Naive thymus-derived CD8-positive, alpha-beta T cell (primary cell): ENCODE measurements around the gene PRG3. TPM values are rescaled to one million over a fixed set of nuclear protein-coding genes. Genes with fewer than 3 reads are reported as not detected.

Experiments used
- ATAC-seq, 2 donors: fragments of 150-1000 bp; cut with Tn5 transposase in 1 of 2; sonication (Bioruptor Pico), chemical (Tn5 transposase) in 1 of 2; 1 replicate in 1 of 2; 2 replicates in 1 of 2; pipeline ENCODE4 v1.10.0; 2021; ENCODE audit warnings: mild to moderate bottlenecking in 2 of 2, moderate library complexity in 2 of 2
- POLR2A ChIA-PET: fragments of 350-600 bp; sonication (Branson Sonifier 250); formaldehyde crosslinking; loops from one replicate; lab custom pipeline; 2021; ENCODE audit warnings: antibody characterized with exemption; lab: Charles Lee
- DNase-seq, 10 donors: peaks; one replicate each; pipeline versions ENCODE4 v3.0.0 to v3.0.0-alpha.2; 2020 to 2022
- H3K27ac Mint-ChIP-seq, 10 donors: one replicate each; pipeline ENCODE4 v1.8.0; 2020 to 2022; ENCODE audit warnings: mild to moderate bottlenecking in 10 of 10, mixed read lengths in 10 of 10, moderate library complexity in 4 of 10, inconsistent platforms in 1 of 10
- H3K27me3 Mint-ChIP-seq, 5 donors: one replicate each; pipeline ENCODE4 v1.8.0; 2021 to 2022; ENCODE audit warnings: mixed read lengths in 5 of 5
- H3K36me3 Mint-ChIP-seq, 3 donors: one replicate each; pipeline ENCODE4 v1.8.0; 2020 to 2022; ENCODE audit warnings: mixed read lengths in 3 of 3, mild to moderate bottlenecking in 2 of 3, inconsistent platforms in 1 of 3
- H3K4me1 Mint-ChIP-seq, 4 donors: one replicate each; pipeline ENCODE4 v1.8.0; 2021 to 2022; ENCODE audit warnings: mixed read lengths in 4 of 4
- H3K4me3 Mint-ChIP-seq, 10 donors: one replicate each; pipeline ENCODE4 v1.8.0; 2020 to 2022; ENCODE audit warnings: mild to moderate bottlenecking in 10 of 10, mixed read lengths in 10 of 10, moderate library complexity in 6 of 10, inconsistent platforms in 1 of 10
- H3K9me3 Mint-ChIP-seq, 9 donors: one replicate each; pipeline ENCODE4 v1.8.0; 2020 to 2022; ENCODE audit warnings: mixed read lengths in 9 of 9, mild to moderate bottlenecking in 3 of 9, inconsistent platforms in 1 of 9, moderate library complexity in 1 of 9
- polyA plus RNA-seq, 3 donors: library from polyadenylated mRNA; unstranded; fragments of 300-500 nt; fragmentation: Illumina TruSeq; gene quantifications; one replicate each; pipeline ENCODE4 v1.2.3, GENCODE V29; 2021
- total RNA-seq, 8 experiments: library from RNA in 2 of 8; stranded (reverse) in 2 of 8; gene quantifications; one replicate each; pipeline ENCODE4 v1.2.3 and lab custom pipeline; 2021 to 2026

Gene PRG3
- total and polyA plus RNA-seq, 5 experiments from 2014 or later = not detected

DNA sequence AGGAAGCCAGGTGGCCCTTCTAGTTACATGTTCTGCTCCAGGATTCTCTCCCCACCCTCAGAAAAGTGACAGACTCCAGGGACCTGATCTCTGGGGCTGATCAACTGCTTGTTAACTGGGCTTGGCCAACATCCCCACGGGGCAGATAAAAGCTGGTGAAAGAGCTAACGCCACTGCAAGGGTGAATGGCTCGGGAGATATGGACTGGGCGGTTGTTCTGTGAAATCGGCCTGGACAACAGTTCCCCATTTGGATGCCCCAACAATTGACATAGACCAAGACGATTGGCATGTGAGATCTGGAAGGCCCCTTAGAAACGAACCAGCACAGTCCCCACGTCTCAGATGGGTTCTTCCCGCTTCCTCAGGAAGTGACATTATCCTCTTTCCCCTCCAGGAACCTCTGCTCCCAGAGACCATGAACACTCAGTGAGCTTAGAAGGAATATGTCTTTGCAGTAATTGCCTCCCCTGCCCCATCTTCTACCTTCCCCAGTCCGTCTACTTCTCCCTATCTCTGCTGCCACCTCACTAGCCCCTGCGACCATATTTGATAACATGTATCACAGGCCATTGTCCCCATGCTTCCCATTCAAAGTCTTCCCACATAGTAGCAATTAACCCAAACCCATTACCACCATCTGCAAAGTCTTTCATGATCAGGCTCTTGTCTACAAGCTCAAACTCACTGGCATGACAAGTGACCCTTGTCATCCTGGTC, 15.1 kb upstream of the PRG3 start:
- H3K9me3 Mint-ChIP-seq = no peaks in the 10 kb centered on the region
- no peaks in the 10 kb centered on the region for H3K4me1 Mint-ChIP-seq
- POLR2A ChIA-PET = no interaction called here
- H3K27ac Mint-ChIP-seq = no peak overlapping the region
- H3K4me3 Mint-ChIP-seq = no peak overlapping the region
- no peaks in the 10 kb centered on the region for H3K36me3 Mint-ChIP-seq
- DNase-seq = no peak
- no peaks in the 10 kb centered on the region for H3K27me3 Mint-ChIP-seq
- no peak for ATAC-seq

DNA sequence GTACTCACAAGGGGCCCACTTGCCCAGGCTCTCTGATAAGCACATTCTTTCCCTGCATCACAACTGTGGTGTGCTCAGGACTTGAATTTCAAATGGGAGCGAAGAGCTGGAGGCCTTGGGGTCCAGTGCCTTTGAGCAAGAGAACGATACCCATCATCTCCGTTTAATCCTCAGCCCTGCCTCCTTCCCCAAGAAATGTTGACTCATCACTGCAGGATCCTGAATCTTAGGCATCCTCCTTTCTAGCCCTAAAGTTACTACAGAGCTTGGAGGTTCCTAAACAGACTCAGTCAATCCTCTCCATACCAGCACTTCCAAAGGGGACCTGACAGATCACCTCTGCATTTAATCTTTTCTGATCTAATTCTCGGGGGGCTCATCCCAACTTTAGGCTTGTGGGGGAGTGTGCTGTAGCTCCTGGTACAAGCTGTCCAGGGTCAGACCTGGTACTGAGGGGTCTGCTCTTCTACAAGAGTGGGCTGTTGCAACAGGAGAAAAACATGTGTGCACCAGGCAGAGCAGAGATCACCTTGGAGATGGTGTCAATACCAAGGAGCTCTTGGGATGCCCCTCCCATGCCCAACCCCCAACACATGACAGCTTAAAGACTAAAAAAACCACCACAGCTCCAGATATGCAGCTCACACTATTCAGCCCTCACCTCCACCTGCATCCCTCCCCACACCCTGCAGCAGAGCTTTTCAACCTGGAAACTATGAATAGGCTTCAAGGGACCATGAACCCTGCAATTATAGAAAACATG, 13.4 kb upstream of the PRG3 start:
- ATAC-seq (no peak), DNase-seq (no peak)
- H3K4me1 Mint-ChIP-seq = peaks cover 0 to 2% (median 0%) of the 10 kb centered on the region in 4 donors
- no peak overlapping the region for H3K27ac Mint-ChIP-seq
- H3K36me3 Mint-ChIP-seq = no peaks in the 10 kb centered on the region
- POLR2A ChIA-PET = no interaction called here
- H3K4me3 Mint-ChIP-seq = no peak overlapping the region
- H3K27me3 Mint-ChIP-seq = peaks cover 0 to 3% (median 0%) of the 10 kb centered on the region in 5 donors
- no peaks in the 10 kb centered on the region for H3K9me3 Mint-ChIP-seq

- H3K27ac Mint-ChIP-seq = no peak overlapping the region
- no peak overlapping the region for H3K4me3 Mint-ChIP-seq
- DNase-seq = no peak
- H3K27me3 Mint-ChIP-seq = peaks cover 0 to 8% (median 0%) of the 10 kb centered on the region in 5 donors
- no peaks in the 10 kb centered on the region for H3K9me3 Mint-ChIP-seq
- H3K36me3 Mint-ChIP-seq = no peaks in the 10 kb centered on the region
- ATAC-seq = no peak
- POLR2A ChIA-PET = no interaction called here
- H3K4me1 Mint-ChIP-seq = peaks cover 0 to 2% (median 0%) of the 10 kb centered on the region in 4 donors
Observed at GRCh38 chr11:57392763-57393105, 11.8 kb upstream of the PRG3 start.

GRCh38 chr11:57392066-57392762, 11.3 kb upstream of the PRG3 start:
- H3K27ac Mint-ChIP-seq = no peak overlapping the region
- peaks cover 0 to 2% (median 0%) of the 10 kb centered on the region in 4 donors for H3K4me1 Mint-ChIP-seq
- POLR2A ChIA-PET = no interaction called here
- DNase-seq = no peak
- no peak for ATAC-seq
- peaks cover 0 to 8% (median 0%) of the 10 kb centered on the region in 5 donors for H3K27me3 Mint-ChIP-seq
- no peaks in the 10 kb centered on the region for H3K36me3 Mint-ChIP-seq
- H3K4me3 Mint-ChIP-seq = no peak overlapping the region
- no peaks in the 10 kb centered on the region for H3K9me3 Mint-ChIP-seq

- Mint-ChIP-seq H3K27ac (no peak overlapping the region), H3K4me1 (peaks cover 0 to 2% (median 0%) of the 10 kb centered on the region in 4 donors), H3K27me3 (peaks cover 0 to 8% (median 0%) of the 10 kb centered on the region in 5 donors), H3K36me3 (no peaks in the 10 kb centered on the region), H3K4me3 (no peak overlapping the region), H3K9me3 (no peaks in the 10 kb centered on the region)
- DNase-seq (no peak), ATAC-seq (no peak)
- POLR2A ChIA-PET = no interaction called here
Observed at GRCh38 chr11:57391539-57391938, 10.6 kb upstream of the PRG3 start.

GRCh38 chr11:57391111-57391510, 10.2 kb upstream of the PRG3 start:
- no peak for ATAC-seq
- H3K4me1 Mint-ChIP-seq = peaks cover 0 to 2% (median 0%) of the 10 kb centered on the region in 4 donors
- H3K27me3 Mint-ChIP-seq = peaks cover 0 to 8% (median 0%) of the 10 kb centered on the region in 5 donors
- no peak overlapping the region for H3K4me3 Mint-ChIP-seq
- DNase-seq = no peak
- POLR2A ChIA-PET = no interaction called here
- no peaks in the 10 kb centered on the region for H3K36me3 Mint-ChIP-seq
- H3K9me3 Mint-ChIP-seq = no peaks in the 10 kb centered on the region
- H3K27ac Mint-ChIP-seq = no peak overlapping the region

DNA sequence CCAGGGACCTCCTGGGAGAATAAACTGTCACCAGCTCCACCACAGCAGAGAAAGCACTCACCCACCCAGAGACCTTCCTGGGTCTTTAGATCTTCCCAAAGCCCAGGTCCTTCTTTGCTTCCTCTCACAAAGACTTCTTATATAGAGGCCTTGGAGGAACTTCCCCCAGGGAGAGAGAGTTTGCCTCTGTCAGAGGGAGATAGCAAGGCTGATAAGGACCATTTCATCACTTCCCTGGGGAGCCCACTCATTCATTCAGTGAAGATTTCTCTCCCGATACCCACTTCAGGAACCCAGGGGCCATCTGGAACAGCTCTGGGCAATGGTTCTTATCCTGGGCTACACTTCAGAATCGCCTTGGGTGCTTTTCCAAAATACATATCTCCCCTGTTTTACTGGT, 9.6 kb upstream of the PRG3 start, which contains the start of gene PRG2:
PRG2 (minus strand) TSS at position 116 of the 400 bp plus-strand sequence. CDS start 706 bp downstream, outside the sequence.
- Mint-ChIP-seq H3K27ac (no peak within 1 kb of the TSS), H3K27me3 (peaks cover 0 to 8% (median 0%) of the 10 kb centered on the region in 5 donors), H3K4me3 (no peak within 1 kb of the TSS), H3K36me3 (no peaks in the 10 kb centered on the region), H3K4me1 (peaks cover 0 to 2% (median 0%) of the 10 kb centered on the region in 4 donors), H3K9me3 (no peaks in the 10 kb centered on the region)
- POLR2A ChIA-PET = no interaction called here
- DNase-seq (no peak), ATAC-seq (no peak)

GRCh38 chr11:57387289-57388030, 6.5 kb upstream of the PRG3 start:
- Mint-ChIP-seq H3K9me3 (no peaks in the 10 kb centered on the region), H3K27me3 (peaks cover 0 to 13% (median 0%) of the 10 kb centered on the region in 5 donors), H3K27ac (no peak overlapping the region), H3K4me3 (no peak overlapping the region), H3K4me1 (peaks cover 0 to 2% (median 0%) of the 10 kb centered on the region in 4 donors), H3K36me3 (no peaks in the 10 kb centered on the region)
- DNase-seq = no peak
- no peak for ATAC-seq
- POLR2A ChIA-PET = no interaction called here

DNA sequence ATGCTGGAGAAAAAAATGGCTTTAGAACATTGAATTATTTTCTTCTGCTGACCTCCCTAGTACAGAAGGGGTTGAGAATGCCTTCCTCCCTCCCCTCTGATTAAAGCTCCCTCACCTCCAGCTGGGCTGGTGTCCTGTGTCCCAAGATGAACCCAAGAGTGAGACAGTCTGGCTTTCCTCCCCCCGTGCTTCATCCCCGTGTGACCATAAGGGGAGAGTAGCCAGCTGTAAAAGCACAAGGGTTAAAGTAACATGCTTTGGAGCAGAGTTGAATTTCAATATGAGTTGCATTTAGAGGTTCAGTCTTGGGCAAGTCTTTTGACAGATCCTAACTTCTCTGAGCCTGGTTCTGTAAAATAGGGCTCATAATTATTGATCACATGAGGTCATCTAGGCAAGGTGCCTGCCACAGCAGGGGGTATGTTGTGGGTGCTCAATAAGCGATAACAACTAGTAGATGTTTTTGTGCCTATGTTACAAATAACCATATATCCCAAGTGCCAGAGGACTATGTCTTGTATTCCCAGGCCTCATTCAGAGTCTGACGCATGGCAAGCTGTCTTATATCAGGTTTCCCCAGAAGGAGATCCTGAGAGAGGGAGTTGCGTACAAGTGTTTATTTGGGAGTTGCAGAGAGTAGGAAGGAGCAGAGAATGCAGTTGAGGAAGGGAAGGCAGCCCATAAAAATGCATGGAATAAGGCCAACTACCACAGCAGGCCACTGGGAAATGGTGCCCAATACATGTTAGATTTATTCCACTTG, 5.4 kb upstream of the PRG3 start:
- Mint-ChIP-seq H3K27ac (no peak overlapping the region), H3K27me3 (peaks cover 0 to 24% (median 0%) of the 10 kb centered on the region in 5 donors), H3K4me3 (no peak overlapping the region), H3K9me3 (no peaks in the 10 kb centered on the region), H3K36me3 (no peaks in the 10 kb centered on the region), H3K4me1 (peaks cover 0 to 2% (median 0%) of the 10 kb centered on the region in 4 donors)
- DNase-seq (no peak), ATAC-seq (no peak)
- POLR2A ChIA-PET = no interaction called here

- peaks cover 0 to 2% (median 0%) of the 10 kb centered on the region in 9 donors for H3K9me3 Mint-ChIP-seq
- peak overlapping the region in 1 of 10 donors; percentile 73 for H3K27ac Mint-ChIP-seq
- no peaks in the 10 kb centered on the region for H3K36me3 Mint-ChIP-seq
- peaks cover 6 to 40% (median 15%) of the 10 kb centered on the region in 5 donors for H3K27me3 Mint-ChIP-seq
- POLR2A ChIA-PET = no interaction called here
- ATAC-seq = no peak
- no peak overlapping the region for H3K4me3 Mint-ChIP-seq
- no peaks in the 10 kb centered on the region for H3K4me1 Mint-ChIP-seq
- no peak for DNase-seq
Observed at GRCh38 chr11:57379732-57380131, 1.2 kb downstream of the PRG3 start.

GRCh38 chr11:57378186-57378585, 2.8 kb downstream of the PRG3 start:
- Mint-ChIP-seq H3K4me3 (no peak overlapping the region), H3K36me3 (no peaks in the 10 kb centered on the region), H3K27me3 (peaks cover 6 to 40% (median 15%) of the 10 kb centered on the region in 5 donors), H3K4me1 (no peaks in the 10 kb centered on the region), H3K9me3 (peaks cover 0 to 2% (median 0%) of the 10 kb centered on the region in 9 donors), H3K27ac (no peak overlapping the region)
- no peak for ATAC-seq
- DNase-seq = no peak
- POLR2A ChIA-PET = no interaction called here

DNA sequence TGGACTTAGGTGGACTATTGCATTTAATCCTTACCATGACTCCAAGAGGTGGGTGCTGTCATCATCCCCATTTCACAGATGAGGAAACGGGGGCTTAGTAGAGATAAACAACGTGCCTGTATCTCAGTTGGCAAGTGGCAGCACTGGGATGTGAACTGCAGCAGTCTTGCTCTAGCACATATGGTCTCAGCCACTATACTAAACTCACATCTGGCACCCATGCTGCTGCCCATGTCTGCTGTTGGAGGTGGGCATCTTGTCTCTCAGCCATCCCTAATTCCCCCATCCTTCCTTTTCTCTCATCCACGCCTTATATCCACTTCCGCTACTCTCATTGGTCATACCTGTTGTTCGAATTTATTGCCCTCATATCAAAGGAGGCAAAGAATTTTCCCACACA, 3.8 kb downstream of the PRG3 start:
- POLR2A ChIA-PET = no interaction called here
- peaks cover 6 to 32% (median 15%) of the 10 kb centered on the region in 5 donors for H3K27me3 Mint-ChIP-seq
- H3K9me3 Mint-ChIP-seq = peaks cover 0 to 2% (median 0%) of the 10 kb centered on the region in 9 donors
- H3K36me3 Mint-ChIP-seq = no peaks in the 10 kb centered on the region
- H3K27ac Mint-ChIP-seq = no peak overlapping the region
- H3K4me1 Mint-ChIP-seq = no peaks in the 10 kb centered on the region
- DNase-seq (no peak), ATAC-seq (no peak)
- no peak overlapping the region for H3K4me3 Mint-ChIP-seq
